GM21367 (cell line): ENCODE data around the gene OR1K1.

Experiments used
- ATAC-seq: cut with Tn5 transposase; IDR thresholded peaks from one replicate; pipeline ENCODE4 v1.9.1; 2021; ENCODE audit not compliant: unreplicated experiment

The OR1K1 gene

DNA sequence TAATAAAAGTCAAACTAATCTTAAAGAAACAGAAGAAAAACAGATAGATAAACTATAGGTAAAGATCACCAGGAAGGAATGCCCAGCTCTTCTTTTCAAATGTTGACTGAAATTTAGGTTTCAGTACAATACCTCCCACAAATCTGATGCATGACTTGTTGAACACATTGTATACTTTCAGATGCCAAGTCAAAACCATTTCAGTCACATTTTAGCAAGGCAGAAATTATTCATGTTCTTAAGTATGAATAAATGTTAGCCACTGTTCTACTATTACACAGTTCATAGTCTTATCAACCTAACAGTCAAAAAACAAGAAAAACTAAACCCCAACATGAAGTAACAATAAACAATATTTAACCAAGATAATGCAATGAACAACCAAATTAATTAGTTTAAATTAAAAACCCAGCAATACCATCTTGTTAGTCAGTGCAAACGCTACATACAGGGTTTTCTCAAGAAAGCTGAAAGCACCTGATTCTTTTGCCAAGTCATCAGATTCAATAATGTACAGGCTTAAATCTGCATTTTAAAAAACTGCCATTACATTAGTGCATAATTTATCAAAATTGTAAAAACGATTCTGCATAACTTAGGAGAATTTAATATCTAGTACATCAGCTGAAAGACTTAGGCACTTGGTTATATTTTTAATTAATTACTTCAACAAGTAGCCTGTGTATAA lies 48.5 kb downstream of the OR1K1 start:
- no peak for ATAC-seq
